T-helper 22 cell (primary cell): ENCODE data around the gene WFIKKN1.

Experiments used
- DNase-seq: peaks from one replicate; pipeline ENCODE4 v3.0.0-alpha.2; 2020; ENCODE audit warnings: low read depth

Gene WFIKKN1

GRCh38 chr16:637081-638018 lies 6.6 kb downstream of the WFIKKN1 start:
- DNase-seq = peak; percentile 80

GRCh38 chr16:638034-638543 lies 7.3 kb downstream of the WFIKKN1 start:
- no peak for DNase-seq

GRCh38 chr16:638836-639235 lies 8.1 kb downstream of the WFIKKN1 start:
- no peak for DNase-seq

GRCh38 chr16:640614-641013 lies 9.8 kb downstream of the WFIKKN1 start:
- DNase-seq = no peak

GRCh38 chr16:641326-642188 lies 10.8 kb downstream of the WFIKKN1 start, which contains the start of gene MCRIP2:
TSS of gene MCRIP2 (plus strand) at chr16:641828. CDS start at chr16:641992, 164 bp downstream.
- peak; percentile 41 for DNase-seq

GRCh38 chr16:642189-643049 lies 11.6 kb downstream of the WFIKKN1 start:
- no peak for DNase-seq

GRCh38 chr16:643050-643368 lies 12.2 kb downstream of the WFIKKN1 start:
- no peak for DNase-seq

- DNase-seq = no peak
Measured at GRCh38 chr16:644556-644955, 13.8 kb downstream of the WFIKKN1 start.

GRCh38 chr16:645852-646678 lies 15.3 kb downstream of the WFIKKN1 start:
- DNase-seq = no peak

GRCh38 chr16:646679-647172 lies 15.9 kb downstream of the WFIKKN1 start:
- DNase-seq = no peak

- no peak for DNase-seq
Measured at GRCh38 chr16:647173-647902, 16.6 kb downstream of the WFIKKN1 start.

- DNase-seq = no peak
Measured at GRCh38 chr16:648071-648780, 17.4 kb downstream of the WFIKKN1 start.

GRCh38 chr16:648781-649589 lies 18.2 kb downstream of the WFIKKN1 start, which contains the start of gene WDR90:
TSS of gene WDR90 (plus strand) at chr16:649365. CDS start at chr16:649417, 52 bp downstream.
- DNase-seq = peak; percentile 89

GRCh38 chr16:649631-650030 lies 18.8 kb downstream of the WFIKKN1 start:
- no peak for DNase-seq

GRCh38 chr16:651844-652243 lies 21.1 kb downstream of the WFIKKN1 start:
- DNase-seq = no peak

- DNase-seq = no peak
Measured at GRCh38 chr16:652454-653305, 21.9 kb downstream of the WFIKKN1 start.

- DNase-seq = no peak
Measured at GRCh38 chr16:654034-654433, 23.2 kb downstream of the WFIKKN1 start.
